Activated B cell treated with CpG ODN at 0.5 μM for 24 hours (primary cell): ENCODE measurements around the gene ABHD16A. TPM values are rescaled to one million over a fixed set of nuclear protein-coding genes. Genes with fewer than 3 reads are reported as not detected.

Experiments
- ATAC-seq: fragments of 200-7000 bp; cut with Tn5 transposase; one replicate; pipeline ENCODE4 v1.10.0; 2021; ENCODE audit warnings: low read depth, mild to moderate bottlenecking, moderate library complexity
- CTCF ChIA-PET: fragments of 350-600 bp; sonication (Branson Sonifier 250); formaldehyde crosslinking; loops from one replicate; lab custom pipeline; 2021; ENCODE audit warnings: antibody characterized with exemption; lab: Charles Lee
- POLR2A ChIA-PET: fragments of 350-600 bp; sonication (Branson Sonifier 250); formaldehyde crosslinking; loops from one replicate; lab custom pipeline; 2021; ENCODE audit warnings: antibody characterized with exemption; lab: Charles Lee
- DNase-seq: peaks from one replicate; pipeline ENCODE4 v3.0.0; 2022
- H3K27ac Mint-ChIP-seq: one replicate; pipeline ENCODE4 v1.8.0; 2020; ENCODE audit warnings: mixed read lengths
- H3K27me3 Mint-ChIP-seq: one replicate; pipeline ENCODE4 v1.8.0; 2021; ENCODE audit warnings: mixed read lengths
- H3K36me3 Mint-ChIP-seq: one replicate; pipeline ENCODE4 v1.8.0; 2021; ENCODE audit warnings: low read depth, mixed read lengths
- H3K4me1 Mint-ChIP-seq: one replicate; pipeline ENCODE4 v1.8.0; 2021; ENCODE audit warnings: mixed read lengths
- H3K4me3 Mint-ChIP-seq: one replicate; pipeline ENCODE4 v1.8.0; 2020; ENCODE audit warnings: mild to moderate bottlenecking, mixed read lengths
- H3K9me3 Mint-ChIP-seq: one replicate; pipeline ENCODE4 v1.8.0; 2020; ENCODE audit warnings: mixed read lengths
- intact Hi-C: fragments of 100-400 bp; cut with micrococcal nuclease; formaldehyde crosslinking; loops from one replicate; pipeline ENCODE4 v1.15.1; 2024
- total RNA-seq: library from RNA; stranded (reverse); gene quantifications from 2 replicates; pipeline ENCODE4 v1.2.3, GENCODE V29; 2022
- TF ChIP-seq, protein P1 (sequence below): fragments of 200-600 bp; IDR thresholded peaks from one replicate; pipeline ENCODE4 v1.8.0; 2022; ENCODE audit warnings: antibody characterized with exemption, mild to moderate bottlenecking

Gene ABHD16A
- total RNA-seq, 1 donor from 2014 or later = 59.1 TPM

DNA sequence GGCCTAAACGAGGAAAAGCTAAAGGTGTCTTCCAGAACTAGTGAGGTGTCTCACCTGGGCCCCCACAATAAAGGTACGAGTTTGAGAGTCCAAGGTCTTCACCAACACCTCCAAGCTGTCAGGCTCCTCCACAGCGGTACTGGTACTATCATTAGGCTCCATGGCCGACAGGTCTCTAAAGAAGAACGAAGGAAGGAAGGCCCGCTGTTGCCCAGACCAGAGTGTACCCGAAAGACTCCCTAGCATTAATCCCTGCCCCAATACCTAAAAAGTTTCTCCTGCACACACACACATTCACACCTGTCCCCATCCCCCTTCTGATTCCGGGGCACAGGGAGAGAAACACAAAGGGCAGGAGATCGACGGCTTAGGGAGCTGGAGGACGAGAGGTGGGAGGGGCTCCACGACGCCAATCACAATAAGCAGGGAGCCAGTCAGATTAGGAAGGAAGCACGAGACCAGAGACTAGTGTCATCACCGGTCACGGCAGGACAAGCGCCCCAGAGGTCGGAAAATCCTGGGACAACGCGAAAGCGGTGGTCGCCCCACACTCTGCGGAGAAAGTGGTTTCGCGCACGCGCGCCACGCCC is 51.4 kb downstream of the ABHD16A start:
- CTCF ChIA-PET = interaction anchor here (1.1 to 2.3 kb wide), 4 partner anchors 11 to 181 kb away, joined by 3 to 7 read pairs (median 4); partner anchors contain the start of gene ABHD16A
- peak overlapping the region; percentile 100 for H3K27ac Mint-ChIP-seq
- intact Hi-C loops = loop anchor here (1.0 to 2.0 kb wide), 14 partner anchors 9 to 212 kb away; partner anchors contain the start of genes ABHD16A, C6orf47, DDAH2 and HSPA1B
- H3K4me1 Mint-ChIP-seq = peaks cover 48% of the 10 kb centered on the region
- no peaks in the 10 kb centered on the region for H3K27me3 Mint-ChIP-seq
- TF ChIP-seq, protein P1, sequence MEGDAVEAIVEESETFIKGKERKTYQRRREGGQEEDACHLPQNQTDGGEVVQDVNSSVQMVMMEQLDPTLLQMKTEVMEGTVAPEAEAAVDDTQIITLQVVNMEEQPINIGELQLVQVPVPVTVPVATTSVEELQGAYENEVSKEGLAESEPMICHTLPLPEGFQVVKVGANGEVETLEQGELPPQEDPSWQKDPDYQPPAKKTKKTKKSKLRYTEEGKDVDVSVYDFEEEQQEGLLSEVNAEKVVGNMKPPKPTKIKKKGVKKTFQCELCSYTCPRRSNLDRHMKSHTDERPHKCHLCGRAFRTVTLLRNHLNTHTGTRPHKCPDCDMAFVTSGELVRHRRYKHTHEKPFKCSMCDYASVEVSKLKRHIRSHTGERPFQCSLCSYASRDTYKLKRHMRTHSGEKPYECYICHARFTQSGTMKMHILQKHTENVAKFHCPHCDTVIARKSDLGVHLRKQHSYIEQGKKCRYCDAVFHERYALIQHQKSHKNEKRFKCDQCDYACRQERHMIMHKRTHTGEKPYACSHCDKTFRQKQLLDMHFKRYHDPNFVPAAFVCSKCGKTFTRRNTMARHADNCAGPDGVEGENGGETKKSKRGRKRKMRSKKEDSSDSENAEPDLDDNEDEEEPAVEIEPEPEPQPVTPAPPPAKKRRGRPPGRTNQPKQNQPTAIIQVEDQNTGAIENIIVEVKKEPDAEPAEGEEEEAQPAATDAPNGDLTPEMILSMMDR = no peak
- ATAC-seq (peak; percentile 22), DNase-seq (no peak)
- H3K9me3 Mint-ChIP-seq = no peaks in the 10 kb centered on the region
- H3K4me3 Mint-ChIP-seq = peak overlapping the region; percentile 94
- POLR2A ChIA-PET = interaction anchor here (0.5 to 7.6 kb wide), 47 partner anchors 9 to 1637 kb away, joined by 3 to 188 read pairs (median 6); partner anchors contain the start of genes ABHD16A, AIF1, ATP6V1G2 and C6orf47
- peaks cover 70% of the 10 kb centered on the region for H3K36me3 Mint-ChIP-seq

DNA sequence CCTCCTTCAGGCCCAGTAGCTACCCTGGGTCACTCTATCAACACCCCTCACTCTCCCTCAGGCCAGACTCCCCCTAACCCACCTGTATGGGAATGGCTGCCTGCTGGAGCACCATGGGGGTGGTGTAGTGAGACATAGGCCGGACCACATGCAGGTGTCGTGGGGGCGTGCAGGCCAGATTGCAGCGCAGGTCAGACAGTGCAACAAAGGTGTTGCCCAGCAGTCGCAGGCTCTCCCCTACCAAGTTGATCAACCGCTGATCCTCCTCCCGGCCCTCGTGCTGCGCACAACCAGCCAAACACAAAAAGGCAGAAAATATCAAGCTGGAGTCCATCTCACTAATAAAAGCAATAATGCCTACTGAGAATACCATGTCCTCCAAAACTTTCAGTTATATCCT is 57.8 kb downstream of the ABHD16A start:
- TF ChIP-seq, protein P1 = no peak
- peaks cover 86% of the 10 kb centered on the region for H3K36me3 Mint-ChIP-seq
- no peak for DNase-seq
- ATAC-seq = no peak
- POLR2A ChIA-PET = no interaction called here
- CTCF ChIA-PET = no interaction called here
- H3K4me3 Mint-ChIP-seq = no peak overlapping the region
- intact Hi-C loops = no loop called here
- no peaks in the 10 kb centered on the region for H3K27me3 Mint-ChIP-seq
- H3K4me1 Mint-ChIP-seq = peaks cover 8% of the 10 kb centered on the region
- H3K9me3 Mint-ChIP-seq = no peaks in the 10 kb centered on the region
- no peak overlapping the region for H3K27ac Mint-ChIP-seq

DNA sequence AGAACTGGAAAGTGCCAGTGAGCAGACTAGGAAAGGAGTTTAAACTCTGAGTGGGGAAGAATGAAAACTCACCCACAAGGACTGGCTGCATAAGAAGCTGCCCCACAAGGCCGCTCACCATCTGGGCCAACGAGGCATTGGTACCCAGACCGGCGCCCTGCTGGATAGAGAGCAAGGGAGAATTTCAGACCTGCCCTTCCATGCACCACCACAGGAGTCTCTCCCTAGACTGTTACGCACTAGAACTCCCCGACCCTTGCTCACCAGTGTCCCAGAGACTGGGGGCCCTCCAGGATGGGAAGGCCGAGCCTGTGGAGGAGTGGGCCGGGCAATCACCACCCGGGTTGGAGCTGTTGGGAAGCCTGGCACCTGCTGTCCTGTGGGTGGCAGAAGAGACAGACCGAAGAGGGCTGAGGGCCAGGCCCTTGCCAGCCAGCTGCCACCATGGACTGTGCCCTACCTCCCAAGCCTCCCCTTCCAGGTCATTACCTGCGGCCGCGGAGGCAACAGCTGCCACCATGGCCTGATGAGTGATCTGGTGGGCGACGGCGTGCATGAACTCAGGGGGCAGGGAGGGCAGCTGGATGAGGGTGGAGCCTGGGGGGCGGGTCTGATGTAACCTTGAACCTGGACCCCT is 59.2 kb downstream of the ABHD16A start:
- Mint-ChIP-seq H3K4me1 (peaks cover 2% of the 10 kb centered on the region), H3K36me3 (peaks cover 84% of the 10 kb centered on the region), H3K27me3 (no peaks in the 10 kb centered on the region), H3K4me3 (no peak overlapping the region), H3K27ac (no peak overlapping the region), H3K9me3 (no peaks in the 10 kb centered on the region)
- intact Hi-C loops = no loop called here
- DNase-seq = no peak
- no peak for ATAC-seq
- ChIA-PET CTCF (interaction anchor here (0.8 kb wide), 1 partner anchor 187 kb away, joined by 4 read pairs; no protein-coding TSS in a partner anchor), POLR2A (interaction anchor here (0.6 to 1.1 kb wide), 3 partner anchors 19 to 55 kb away, joined by 3 to 4 read pairs (median 4); no protein-coding TSS in a partner anchor)
- TF ChIP-seq, protein P1 = no peak

DNA sequence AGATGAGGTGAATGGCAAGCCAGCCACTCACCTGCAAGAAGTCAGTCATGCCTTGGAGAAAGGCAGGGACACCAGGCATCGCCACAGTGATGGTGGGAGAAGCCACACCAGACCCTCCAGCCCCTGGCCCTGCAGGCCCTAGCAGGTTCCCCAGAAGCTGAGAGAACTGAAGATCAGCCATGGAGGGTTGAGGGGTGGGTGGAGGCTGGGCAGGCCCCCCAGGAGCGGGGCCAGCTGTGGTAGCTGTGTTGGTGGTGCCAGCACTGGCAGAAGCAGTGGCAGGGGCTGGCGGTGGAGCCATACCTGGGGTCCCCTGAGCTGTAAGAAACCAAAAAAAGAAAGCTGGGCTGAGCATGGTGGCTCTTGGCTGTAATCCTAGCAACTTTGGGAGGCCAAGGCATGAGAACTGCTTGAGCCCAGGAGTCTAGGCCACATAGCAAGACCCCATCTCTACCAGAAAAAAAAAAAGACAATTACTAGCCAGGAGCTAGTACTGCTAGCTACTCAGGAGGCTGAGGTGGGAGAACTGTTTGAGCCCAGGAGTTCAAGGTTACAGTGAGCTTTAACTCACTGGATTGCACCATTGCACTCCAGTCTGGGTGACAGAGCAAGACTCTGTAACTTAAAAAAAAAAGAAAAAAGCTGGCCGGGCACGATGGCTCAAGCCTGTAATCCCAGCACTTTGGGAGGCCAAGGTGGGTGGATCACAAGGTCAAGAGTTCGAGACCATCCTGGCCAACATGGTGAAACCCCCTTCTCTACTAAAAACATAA is 60.1 kb downstream of the ABHD16A start:
- Mint-ChIP-seq H3K4me1 (no peaks in the 10 kb centered on the region), H3K9me3 (no peaks in the 10 kb centered on the region), H3K4me3 (no peak overlapping the region), H3K27ac (no peak overlapping the region), H3K27me3 (no peaks in the 10 kb centered on the region), H3K36me3 (peaks cover 81% of the 10 kb centered on the region)
- intact Hi-C loops = no loop called here
- CTCF ChIA-PET = no interaction called here
- ATAC-seq (no peak), DNase-seq (no peak)
- TF ChIP-seq, protein P1 = no peak
- POLR2A ChIA-PET = interaction anchor here (0.6 to 1.6 kb wide), 6 partner anchors 8 to 844 kb away, joined by 3 to 4 read pairs (median 3); no protein-coding TSS in a partner anchor
